Breast epithelium (tissue), 3 donors: Measurements from ENCODE around the gene POLG2.

Source experiments
- CTCF ChIP-seq, 3 donors: fragments of 450-650 bp; IDR thresholded peaks; one replicate each; pipeline ENCODE4 v1.5.1; 2016 to 2017; ENCODE audit warnings: antibody characterized with exemption in 3 of 3, mild to moderate bottlenecking in 3 of 3, moderate library complexity in 3 of 3
- POLR2A ChIP-seq: fragments of 450-650 bp; IDR thresholded peaks from one replicate; pipeline ENCODE4 v1.6.1; 2016; ENCODE audit warnings: antibody characterized with exemption, mild to moderate bottlenecking, moderate library complexity

- TF ChIP-seq CTCF (IDR thresholded peaks at IDR 0.05) (no peak), POLR2A (no peak)
Measured at GRCh38 chr17:64484380-64484779, 12.5 kb downstream of the POLG2 start.
